Stimulated activated CD8-positive, alpha-beta memory T cell treated with anti-CD3 and anti-CD28 coated beads, Interleukin-12 subunit alpha, Interleukin-12 subunit beta, amount 100 ng/mL, for 1 hour (primary cell): ENCODE results near the gene LRRC8C.

Source experiments
- DNase-seq: peaks from one replicate; pipeline ENCODE4 v3.0.0-alpha.2; 2020; ENCODE audit warnings: low read depth

LRRC8C gene

GRCh38 chr1:89767618-89768017, 134.7 kb downstream of the LRRC8C start:
- DNase-seq, result no peak
